Measurements from ENCODE around the gene EFNB3. TPM values are rescaled to one million over a fixed set of nuclear protein-coding genes. Genes with fewer than 3 reads are reported as not detected.

EFNB3 gene
- total and polyA plus RNA-seq, 2 of the 8 experiments (the other 6 are each of a cell fraction or from before 2014, with no cell fraction given) = 15.0 to 27.3 TPM

DNA sequence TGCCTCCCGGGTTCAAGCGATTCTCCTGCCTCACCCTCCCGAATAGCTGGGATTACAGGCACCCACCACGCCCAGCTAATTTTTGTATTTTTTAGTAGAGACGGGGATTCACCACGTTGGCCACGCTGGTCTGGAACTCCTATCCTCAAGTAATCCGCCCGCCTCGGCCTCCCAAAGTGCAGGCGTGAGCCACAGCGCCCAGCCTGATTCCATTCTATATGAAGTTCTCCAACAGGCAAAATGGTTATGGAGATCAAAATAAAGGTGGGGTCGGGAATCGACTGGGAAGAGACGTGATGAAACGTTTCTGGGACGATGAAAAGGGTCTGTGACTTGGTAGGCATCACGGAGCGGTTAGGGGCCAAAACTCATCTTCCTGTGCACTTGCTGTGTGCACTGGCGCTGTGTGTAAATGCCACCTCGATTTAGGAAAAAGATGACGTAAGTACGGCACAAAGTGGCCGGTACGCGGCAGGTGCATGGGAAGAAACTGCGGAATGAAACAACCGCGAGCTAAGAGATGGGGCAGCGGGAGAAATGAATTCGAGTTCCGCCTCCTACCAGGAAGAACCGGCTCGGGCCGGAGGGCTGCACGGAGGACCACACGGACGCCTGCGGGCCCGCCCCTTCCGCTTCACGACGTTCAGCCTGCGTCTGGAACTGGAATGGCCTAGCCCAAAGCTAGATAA lies 19.3 kb upstream of the EFNB3 start:
- Histone ChIP-seq H4K91ac (replicated peaks; ENCODE audit: insufficient read length, low read length) (peak overlapping the region; percentile 12), H3K27me3 (replicated peaks in 1 of 4; ENCODE audit: control insufficient read depth in 3 of 4, extremely low read depth in 1 of 4, insufficient read depth in 3 of 4, low read length in 3 of 4) (no peaks in the 10 kb centered on the region), H3K27ac (ENCODE audit: low read depth, low read length) (peak overlapping the region; percentile 99), H3K56ac (replicated peaks; ENCODE audit: insufficient read length, low read depth, low read length) (peak overlapping the region; percentile 13), H2BK5ac (ENCODE audit: low read depth, low read length) (peak overlapping the region; percentile 99), H4K5ac (ENCODE audit: insufficient read length, low read depth, low read length) (peak overlapping the region; percentile 80), H2AK5ac (ENCODE audit: low read depth, low read length) (peak overlapping the region; percentile 99; the same call in 1 of the 2 replicates), H3K18ac (ENCODE audit: extremely low read depth, low read length) (peak overlapping the region; percentile 90), H2BK15ac (ENCODE audit: low read length) (0 out of 2 replicates have a peak overlapping the region, but pooled peaks have one; percentile 1), H4K8ac (ENCODE audit: extremely low read depth, insufficient read depth, low read length) (peak overlapping the region; percentile 100; the same call in 1 of the 2 replicates), H3K14ac (ENCODE audit: insufficient read length) (no peak overlapping the region), H3K23ac (ENCODE audit: insufficient read length) (no peak overlapping the region), H4K20me1 (replicated peaks in 1 of 2; ENCODE audit: control insufficient read depth in 1 of 2, insufficient read depth in 2 of 2, low read length in 2 of 2) (peaks cover 7 to 10% of the 10 kb centered on the region in 2 experiments), H2BK120ac (replicated peaks; ENCODE audit: low read depth, low read length) (peak overlapping the region; percentile 6), H2BK20ac (ENCODE audit: low read length) (no peak overlapping the region), H2AFZ (ENCODE audit: low read length) (no peak overlapping the region), H3K4ac (replicated peaks; ENCODE audit: insufficient read length, low read depth, low read length) (peak overlapping the region; percentile 92), H3K4me3 (ENCODE audit: extremely low read depth in 1 of 4, insufficient read depth in 2 of 4, low read depth in 3 of 4, low read length in 4 of 4) (peak overlapping the region; percentile 75 to 100 (median 94)), H3K23me2 (ENCODE audit: low read depth, low read length) (peaks cover 16% of the 10 kb centered on the region), H3K9ac (replicated peaks in 1 of 4; ENCODE audit: extremely low read depth in 1 of 4, low read depth in 3 of 4, low read length in 3 of 4) (peak overlapping the region; percentile 78 to 100 (median 98)), H3K79me2 (ENCODE audit: control insufficient read depth in 1 of 2, insufficient read depth in 2 of 2, low read length in 2 of 2) (peaks cover 25 to 71% of the 10 kb centered on the region in 2 experiments), H3K9me3 (ENCODE audit: insufficient read depth in 2 of 2, low read depth in 1 of 2, low read length in 1 of 2) (no peaks in the 10 kb centered on the region), H3K79me1 (ENCODE audit: low read depth, low read length) (peaks cover 13% of the 10 kb centered on the region), H2BK12ac (ENCODE audit: low read depth, low read length) (peak overlapping the region; percentile 100), H3K4me2 (ENCODE audit: insufficient read depth in 1 of 2, low read depth in 2 of 2, low read length in 2 of 2) (peak overlapping the region; percentile 84 to 91), H3K4me1 (replicated peaks in 1 of 4; ENCODE audit: control insufficient read depth in 3 of 4, insufficient read depth in 4 of 4, low read length in 3 of 4) (peaks cover 0 to 11% (median 4%) of the 10 kb centered on the region in 4 experiments; a peak in 4 of 7 replicates), H3K36me3 (ENCODE audit: control insufficient read depth in 2 of 4, insufficient read depth in 4 of 4, low read length in 3 of 4) (peaks cover 0 to 4% (median 0%) of the 10 kb centered on the region in 4 experiments; a peak in 2 of 8 replicates)
- 11% methylated on average over 44 of the region's 44 CpGs; no CpG with 5 or more reads in 1 of the 2 experiments for WGBS, 2 experiments (ENCODE audit: extremely low coverage in 1 of 2, insufficient coverage in 1 of 2, insufficient read length in 1 of 2, insufficient replicate concordance in 2 of 2, low coverage in 1 of 2, low lambda C conversion rate in 2 of 2, missing lambda C conversion rate in 1 of 2)
- POLR2A ChIA-PET (ENCODE audit: partially characterized antibody) = interaction anchor here (0.6 to 58.0 kb wide), 26 partner anchors 18 to 451 kb away, joined by 3 to 2272 read pairs (median 5); partner anchors contain the start of genes ATP1B2, CD68, CNTROB and DNAH2
- FAIRE-seq (peak; percentile 68), DNase-seq (ENCODE audit: low read depth in 1 of 2, low spot score in 2 of 2) (peak in 1 of 2 experiments; percentile 91)
- CTCF ChIA-PET (ENCODE audit: partially characterized antibody) = interaction anchor here (0.6 to 11.3 kb wide), 19 partner anchors 11 to 1604 kb away, joined by 3 to 199 read pairs (median 12); partner anchors contain the start of genes ATP1B2, DNAH2, EFNB3 and SAT2
- TF ChIP-seq RAD21 (IDR thresholded peaks at IDR 0.05 in 1 of 2, conservative IDR thresholded peaks at IDR 0.05 in 1 of 2; ENCODE audit: low read depth in 2 of 2, low read length in 2 of 2) (peak; percentile 5 to 9; a peak in 2 of 4 replicates), BRCA1 (IDR thresholded peaks at IDR 0.05; ENCODE audit: low read depth, low read length) (no peak), PHF8 (conservative IDR thresholded peaks at IDR 0.05; ENCODE audit: low read depth, low read length) (peak; percentile 64), EP300 (IDR thresholded peaks at IDR 0.05; ENCODE audit: borderline replicate concordance in 1 of 2, low read depth in 2 of 2, low read length in 2 of 2) (no peak), NRF1 (IDR thresholded peaks at IDR 0.05; ENCODE audit: low read depth, low read length) (no peak), SP1 (IDR thresholded peaks at IDR 0.05; ENCODE audit: low read depth, low read length) (peak; percentile 88), TEAD4 (IDR thresholded peaks at IDR 0.05; ENCODE audit: low read depth, low read length) (0 out of 2 replicates have a peak, but pooled peaks have one; percentile 17), CHD2 (IDR thresholded peaks at IDR 0.05; ENCODE audit: low read length) (peak; percentile 47), CEBPB (IDR thresholded peaks at IDR 0.05; ENCODE audit: low read depth, low read length) (peak; percentile 48; the same call in 1 of the 2 replicates)
- TF ChIP-seq, protein P1, sequence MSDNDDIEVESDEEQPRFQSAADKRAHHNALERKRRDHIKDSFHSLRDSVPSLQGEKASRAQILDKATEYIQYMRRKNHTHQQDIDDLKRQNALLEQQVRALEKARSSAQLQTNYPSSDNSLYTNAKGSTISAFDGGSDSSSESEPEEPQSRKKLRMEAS (IDR thresholded peaks at IDR 0.05) = peak; percentile 75; the same call in 1 of the 2 replicates

All from H1 (cell line).